Ovary (tissue), 3 donors: ENCODE data around the gene MDM2.

Experiments used
- CTCF ChIP-seq, 3 donors: fragments of 450-650 bp in 2 of 3; fragments of 200-600 bp in 1 of 3; IDR thresholded peaks; one replicate each; pipeline versions ENCODE4 v1.5.1 to v1.8.0; 2016 to 2022; ENCODE audit warnings: antibody characterized with exemption in 3 of 3, mild to moderate bottlenecking in 1 of 3
- EP300 ChIP-seq: sonication (generic); formaldehyde crosslinking; IDR thresholded peaks from one replicate; pipeline ENCODE4 v1.6.1; 2017; ENCODE audit warnings: antibody characterized with exemption
- POLR2A ChIP-seq: fragments of 450-650 bp; IDR thresholded peaks from one replicate; pipeline ENCODE4 v1.6.1; 2017; ENCODE audit warnings: antibody characterized with exemption, mild to moderate bottlenecking, moderate library complexity
- donor health status: DM: no; HTN: no; CAD: no.

DNA sequence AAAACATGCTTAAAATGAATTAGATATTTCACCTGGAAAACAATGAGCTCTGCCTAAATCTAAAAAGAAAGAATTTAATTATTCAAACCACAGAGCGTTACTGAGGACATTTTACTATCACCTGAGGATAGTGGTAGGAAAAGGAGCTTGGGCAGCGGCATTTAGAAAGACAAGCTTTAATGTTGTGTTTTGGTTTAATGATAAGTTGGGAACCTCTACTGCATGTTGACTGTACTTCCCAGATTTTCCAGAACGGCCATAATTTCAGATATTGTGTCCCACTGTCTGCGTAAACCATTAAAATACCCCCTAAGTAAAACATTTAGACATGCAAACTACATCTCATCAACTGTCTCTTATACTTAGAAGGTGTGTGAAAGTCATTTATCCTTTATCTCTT is 69.6 kb downstream of the MDM2 start:
- TF ChIP-seq CTCF (IDR thresholded peaks at IDR 0.05) (no peak), POLR2A (no peak), EP300 (no peak)
